ENCODE results near the gene SLC16A5.
"Not testable (repeated sequence)": the region's sequence is repeated elsewhere in the genome, so short reads cannot be mapped to it uniquely, and the experiment has no call there.

The SLC16A5 gene

DNA sequence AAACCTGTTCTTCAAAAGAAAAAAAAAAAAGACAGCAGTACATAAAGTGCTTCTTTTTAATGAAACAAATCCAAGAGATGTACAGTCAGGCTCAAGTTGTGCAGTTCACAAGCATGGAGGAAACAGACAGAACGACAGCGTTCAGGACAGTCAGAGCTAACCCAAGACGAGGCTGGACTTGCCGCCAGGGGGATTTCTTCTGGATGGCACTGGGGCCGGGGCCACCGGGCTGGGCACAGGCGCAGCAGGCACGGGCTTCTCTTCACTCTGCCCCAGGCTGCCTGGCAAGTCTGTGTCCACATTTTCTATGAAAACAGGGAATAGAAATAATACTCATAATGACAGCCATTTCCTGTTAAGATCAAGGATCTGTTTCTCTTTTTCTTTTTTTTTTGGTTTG, 48.2 kb downstream of the SLC16A5 start:
- Histone ChIP-seq H2AK5ac (ENCODE audit: low read length) (no peak overlapping the region), H3K4ac (ENCODE audit: low read depth, low read length) (no peak overlapping the region), H3K18ac (ENCODE audit: low read length) (no peak overlapping the region), H3K9me3 (ENCODE audit: insufficient read depth, low read depth, low read length) (no peaks in the 10 kb centered on the region), H3K27me3 (ENCODE audit: insufficient read depth, low read length) (no peaks in the 10 kb centered on the region), H2BK12ac (ENCODE audit: low read length) (no peak overlapping the region), H3K79me2 (ENCODE audit: control insufficient read depth, insufficient read depth, low read length, poor library complexity) (peaks cover 8% of the 10 kb centered on the region), H4K91ac (ENCODE audit: low read depth, low read length) (no peak overlapping the region), H2AFZ (ENCODE audit: insufficient read depth, low read length, poor library complexity) (no peak overlapping the region), H3K4me3 (ENCODE audit: low read depth, low read length) (no peak overlapping the region), H3K27ac (ENCODE audit: low read depth, low read length) (no peak overlapping the region), H3K14ac (ENCODE audit: low read length) (no peak overlapping the region), H3K4me2 (ENCODE audit: low read length) (no peak overlapping the region), H3K79me1 (ENCODE audit: low read length) (peaks cover 10% of the 10 kb centered on the region), H2BK120ac (ENCODE audit: insufficient read depth, low read length, poor library complexity) (no peak overlapping the region), H3K4me1 (ENCODE audit: control insufficient read depth in 1 of 2, insufficient read depth in 2 of 2, low read length in 2 of 2) (peaks cover 0 to 2% of the 10 kb centered on the region in 2 experiments), H3K23ac (ENCODE audit: low read length) (no peak overlapping the region), H2BK5ac (ENCODE audit: low read depth, low read length, poor library complexity) (no peak overlapping the region), H4K8ac (ENCODE audit: low read depth, low read length) (no peak overlapping the region), H3K36me3 (ENCODE audit: control insufficient read depth in 1 of 2, insufficient read depth in 2 of 2, low read length in 2 of 2) (peaks cover 31 to 32% of the 10 kb centered on the region in 2 experiments), H4K12ac (ENCODE audit: low read depth, low read length) (no peak overlapping the region), H3K9ac (ENCODE audit: low read length) (no peak overlapping the region)
- DNase-seq: no peak
- no CpG with 5 or more reads among the region's 8 CpGs for WGBS (ENCODE audit: extremely low coverage, insufficient coverage, insufficient read length)

DNA sequence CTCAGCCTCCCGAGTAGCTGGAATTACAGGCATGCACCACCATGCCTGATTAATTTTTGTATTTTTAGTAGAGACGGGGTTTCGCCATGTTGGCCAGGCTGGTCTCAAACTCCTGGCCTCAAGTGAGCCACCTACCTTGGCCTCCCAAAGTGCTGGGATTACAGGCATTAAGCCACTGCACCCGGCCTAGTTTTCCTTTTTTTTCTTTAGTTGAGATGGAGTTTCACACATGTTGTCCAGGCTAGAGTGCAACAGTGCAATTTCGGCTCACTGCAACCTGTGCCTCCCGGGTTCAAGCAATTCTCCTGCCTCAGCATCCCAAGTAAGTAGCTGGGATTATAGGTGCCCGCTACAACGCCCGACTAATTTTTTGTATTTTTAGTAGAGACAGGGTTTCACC, 50.0 kb downstream of the SLC16A5 start:
- not testable (repeated sequence) for H4K91ac ChIP-seq (ENCODE audit: low read depth, low read length); H3K14ac ChIP-seq (ENCODE audit: low read length); H3K4me2 ChIP-seq (ENCODE audit: low read length); H3K9me3 ChIP-seq (ENCODE audit: insufficient read depth, low read depth, low read length); H3K79me2 ChIP-seq (ENCODE audit: control insufficient read depth, insufficient read depth, low read length, poor library complexity); H3K79me1 ChIP-seq (ENCODE audit: low read length); H3K4me3 ChIP-seq (ENCODE audit: low read depth, low read length); H3K4me1 ChIP-seq (ENCODE audit: control insufficient read depth in 1 of 2, insufficient read depth in 2 of 2, low read length in 2 of 2); H4K12ac ChIP-seq (ENCODE audit: low read depth, low read length); H3K18ac ChIP-seq (ENCODE audit: low read length); H3K23ac ChIP-seq (ENCODE audit: low read length); H2AFZ ChIP-seq (ENCODE audit: insufficient read depth, low read length, poor library complexity); H3K27me3 ChIP-seq (ENCODE audit: insufficient read depth, low read length); H2AK5ac ChIP-seq (ENCODE audit: low read length); H2BK12ac ChIP-seq (ENCODE audit: low read length); H2BK120ac ChIP-seq (ENCODE audit: insufficient read depth, low read length, poor library complexity); H3K9ac ChIP-seq (ENCODE audit: low read length); DNase-seq; H2BK5ac ChIP-seq (ENCODE audit: low read depth, low read length, poor library complexity); H3K4ac ChIP-seq (ENCODE audit: low read depth, low read length); H4K8ac ChIP-seq (ENCODE audit: low read depth, low read length); H3K27ac ChIP-seq (ENCODE audit: low read depth, low read length)
- WGBS (ENCODE audit: extremely low coverage, insufficient coverage, insufficient read length): no CpG with 5 or more reads among the region's 9 CpGs
- H3K36me3 ChIP-seq (ENCODE audit: control insufficient read depth in 1 of 2, insufficient read depth in 2 of 2, low read length in 2 of 2): peaks cover 42 to 46% of the 10 kb centered on the region in 2 experiments

DNA sequence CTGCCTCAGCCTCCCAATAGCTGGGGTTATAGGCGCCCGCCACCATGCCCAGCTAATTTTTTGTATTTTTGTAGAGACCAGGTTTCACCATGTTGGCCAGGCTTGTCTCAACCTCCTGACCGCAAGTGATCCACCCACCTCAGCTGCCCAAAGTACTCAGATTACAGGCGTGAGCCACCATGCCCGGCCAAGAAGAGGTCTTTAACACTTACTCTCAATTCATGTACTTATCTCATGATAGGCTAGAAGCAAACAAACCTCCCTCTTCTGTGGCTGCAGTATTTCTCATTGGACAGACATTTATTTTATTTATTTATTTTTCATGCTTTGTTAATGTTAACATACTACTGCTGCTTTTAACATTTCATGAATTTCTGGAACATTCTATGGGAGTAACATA, 50.8 kb downstream of the SLC16A5 start:
- no peak overlapping the region for H2BK12ac ChIP-seq (ENCODE audit: low read length)
- no peak overlapping the region for H3K27ac ChIP-seq (ENCODE audit: low read depth, low read length)
- H3K79me1 ChIP-seq (ENCODE audit: low read length): no peaks in the 10 kb centered on the region
- no peak overlapping the region for H3K4me2 ChIP-seq (ENCODE audit: low read length)
- no peak overlapping the region for H3K18ac ChIP-seq (ENCODE audit: low read length)
- H2AFZ ChIP-seq (ENCODE audit: insufficient read depth, low read length, poor library complexity): no peak overlapping the region
- no peak overlapping the region for H4K8ac ChIP-seq (ENCODE audit: low read depth, low read length)
- H2BK5ac ChIP-seq (ENCODE audit: low read depth, low read length, poor library complexity): no peak overlapping the region
- WGBS (ENCODE audit: extremely low coverage, insufficient coverage, insufficient read length): no CpG with 5 or more reads among the region's 5 CpGs
- H3K4ac ChIP-seq (ENCODE audit: low read depth, low read length): no peak overlapping the region
- no peak overlapping the region for H4K91ac ChIP-seq (ENCODE audit: low read depth, low read length)
- H3K4me1 ChIP-seq (ENCODE audit: control insufficient read depth in 1 of 2, insufficient read depth in 2 of 2, low read length in 2 of 2): no peaks in the 10 kb centered on the region
- no peak overlapping the region for H3K14ac ChIP-seq (ENCODE audit: low read length)
- no peak for DNase-seq
- no peak overlapping the region for H2BK120ac ChIP-seq (ENCODE audit: insufficient read depth, low read length, poor library complexity)
- H2AK5ac ChIP-seq (ENCODE audit: low read length): no peak overlapping the region
- no peak overlapping the region for H3K9ac ChIP-seq (ENCODE audit: low read length)
- no peak overlapping the region for H3K4me3 ChIP-seq (ENCODE audit: low read depth, low read length)
- H3K27me3 ChIP-seq (ENCODE audit: insufficient read depth, low read length): no peaks in the 10 kb centered on the region
- no peak overlapping the region for H4K12ac ChIP-seq (ENCODE audit: low read depth, low read length)
- H3K36me3 ChIP-seq (ENCODE audit: control insufficient read depth in 1 of 2, insufficient read depth in 2 of 2, low read length in 2 of 2): peaks cover 49 to 53% of the 10 kb centered on the region in 2 experiments
- H3K79me2 ChIP-seq (ENCODE audit: control insufficient read depth, insufficient read depth, low read length, poor library complexity): no peaks in the 10 kb centered on the region
- H3K23ac ChIP-seq (ENCODE audit: low read length): no peak overlapping the region
- H3K9me3 ChIP-seq (ENCODE audit: insufficient read depth, low read depth, low read length): no peaks in the 10 kb centered on the region

DNA sequence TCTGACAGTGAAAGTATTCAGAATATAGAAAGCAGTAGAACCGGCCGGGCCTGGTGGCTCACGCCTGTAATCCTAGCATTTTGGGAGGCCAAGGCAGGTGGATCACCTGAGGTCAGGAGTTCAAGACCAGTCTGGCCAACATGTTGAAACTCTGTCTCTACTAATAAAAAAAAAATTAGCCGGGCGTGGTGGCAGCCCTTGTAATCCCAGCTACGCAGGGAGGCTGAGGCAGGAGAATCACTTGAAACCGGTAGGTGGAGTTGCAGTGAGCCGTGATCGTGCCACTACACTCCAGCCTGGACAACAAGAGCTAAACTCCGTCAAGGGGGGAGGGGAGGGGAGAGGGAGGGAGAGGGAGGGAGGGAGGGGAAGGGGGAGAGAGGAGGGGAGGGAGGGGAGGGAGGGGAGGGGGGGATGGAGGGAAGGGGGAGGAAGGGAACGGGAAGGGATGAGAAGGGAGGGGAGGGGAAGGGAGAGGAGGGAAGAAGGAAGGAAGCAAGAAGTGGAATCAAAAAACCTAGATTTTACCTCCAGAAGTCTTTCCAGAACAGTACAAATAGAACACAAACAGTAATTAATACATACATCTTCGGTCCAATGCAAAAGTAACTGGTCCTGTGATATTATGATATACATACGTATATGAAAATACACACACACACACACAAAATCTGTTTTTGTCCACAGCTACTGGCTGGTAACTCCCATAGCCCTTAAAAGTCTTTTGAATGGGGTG, 54.6 kb downstream of the SLC16A5 start:
- Histone ChIP-seq H3K18ac (ENCODE audit: low read length) (no peak overlapping the region), H2BK5ac (ENCODE audit: low read depth, low read length, poor library complexity) (no peak overlapping the region), H4K91ac (ENCODE audit: low read depth, low read length) (no peak overlapping the region), H3K23ac (ENCODE audit: low read length) (no peak overlapping the region), H2BK120ac (ENCODE audit: insufficient read depth, low read length, poor library complexity) (no peak overlapping the region), H3K79me1 (ENCODE audit: low read length) (no peaks in the 10 kb centered on the region), H3K79me2 (ENCODE audit: control insufficient read depth, insufficient read depth, low read length, poor library complexity) (no peaks in the 10 kb centered on the region), H3K9ac (ENCODE audit: low read length) (no peak overlapping the region), H3K36me3 (ENCODE audit: control insufficient read depth in 1 of 2, insufficient read depth in 2 of 2, low read length in 2 of 2) (peaks cover 64 to 74% of the 10 kb centered on the region in 2 experiments), H3K9me3 (ENCODE audit: insufficient read depth, low read depth, low read length) (no peaks in the 10 kb centered on the region), H4K8ac (ENCODE audit: low read depth, low read length) (no peak overlapping the region), H2BK12ac (ENCODE audit: low read length) (no peak overlapping the region), H3K4me3 (ENCODE audit: low read depth, low read length) (no peak overlapping the region), H3K4ac (ENCODE audit: low read depth, low read length) (no peak overlapping the region), H4K12ac (ENCODE audit: low read depth, low read length) (no peak overlapping the region), H3K27me3 (ENCODE audit: insufficient read depth, low read length) (no peaks in the 10 kb centered on the region), H3K27ac (ENCODE audit: low read depth, low read length) (no peak overlapping the region), H3K4me1 (ENCODE audit: control insufficient read depth in 1 of 2, insufficient read depth in 2 of 2, low read length in 2 of 2) (no peaks in the 10 kb centered on the region), H2AK5ac (ENCODE audit: low read length) (no peak overlapping the region), H2AFZ (ENCODE audit: insufficient read depth, low read length, poor library complexity) (no peak overlapping the region), H3K4me2 (ENCODE audit: low read length) (no peak overlapping the region), H3K14ac (ENCODE audit: low read length) (no peak overlapping the region)
- 90% methylated on average over 1 of the region's 13 CpGs for WGBS (ENCODE audit: extremely low coverage, insufficient coverage, insufficient read length)
- DNase-seq: peak; percentile 63 to 77
